ENCODE measurements around the gene RAB8A. TPM values are rescaled to one million over a fixed set of nuclear protein-coding genes. Genes with fewer than 3 reads are reported as not detected.
A peak's percentile ranks its signal among the peaks of the same experiment; 100 is the strongest.

RAB8A gene
- total RNA-seq, 6 donors from 2014 or later, result 29.3 to 117 (median 60.6) TPM

- Histone ChIP-seq H3K27me3 (no peaks in the 10 kb centered on the region), H3K9me3 (no peaks in the 10 kb centered on the region), H3K27ac (no peak overlapping the region), H3K4me3 (no peak overlapping the region), H3K4me1 (no peaks in the 10 kb centered on the region), H3K36me3 (peaks cover 48 to 80% (median 70%) of the 10 kb centered on the region in 4 donors)
- ATAC-seq (ENCODE audit: low FRiP score in 2 of 2), result no peak
- TF ChIP-seq POLR2A (IDR thresholded peaks at IDR 0.05), result no peak
- TF ChIP-seq CTCF (IDR thresholded peaks at IDR 0.05), result no peak
- TF ChIP-seq EP300 (IDR thresholded peaks at IDR 0.05), result no peak
- no peak for TF ChIP-seq POLR2AphosphoS5 (IDR thresholded peaks at IDR 0.05)
- 95 to 97% methylated on average over 3 of the region's 3 CpGs for WGBS, 2 donors
- no peak for DNase-seq
These were observed 20.0 kb downstream of the RAB8A start for GRCh38 chr19:16131648-16132047.

GRCh38 chr19:16133818-16134217 is 22.1 kb downstream of the RAB8A start:
- peak in 1 of 2 donors; percentile 18 for ATAC-seq (ENCODE audit: low FRiP score in 2 of 2)
- TF ChIP-seq EP300 (IDR thresholded peaks at IDR 0.05) (no peak), POLR2A (IDR thresholded peaks at IDR 0.05) (no peak), POLR2AphosphoS5 (IDR thresholded peaks at IDR 0.05) (no peak), CTCF (IDR thresholded peaks at IDR 0.05) (no peak)
- H3K36me3 ChIP-seq, result peaks cover 31 to 58% (median 49%) of the 10 kb centered on the region in 4 donors

GRCh38 chr19:16134510-16134909 is 22.8 kb downstream of the RAB8A start:
- no peak overlapping the region for H3K27ac ChIP-seq
- 68 to 92% methylated on average over 7 of the region's 7 CpGs for WGBS, 2 donors
- TF ChIP-seq POLR2AphosphoS5 (IDR thresholded peaks at IDR 0.05), result no peak
- TF ChIP-seq POLR2A (IDR thresholded peaks at IDR 0.05), result no peak
- no peak for TF ChIP-seq CTCF (IDR thresholded peaks at IDR 0.05)
- TF ChIP-seq EP300 (IDR thresholded peaks at IDR 0.05), result no peak
- no peak overlapping the region for H3K4me3 ChIP-seq
- no peaks in the 10 kb centered on the region for H3K9me3 ChIP-seq
- no peak for ATAC-seq (ENCODE audit: low FRiP score in 2 of 2)
- no peaks in the 10 kb centered on the region for H3K27me3 ChIP-seq
- no peak for DNase-seq
- H3K36me3 ChIP-seq, result peaks cover 26 to 51% (median 42%) of the 10 kb centered on the region in 4 donors
- H3K4me1 ChIP-seq, result peaks cover 0 to 2% (median 0%) of the 10 kb centered on the region in 4 donors

More at GRCh38 chr19:16133818-16134217, 22.1 kb downstream of the RAB8A start:
- 96 to 98% methylated on average over 4 of the region's 4 CpGs for WGBS, 2 donors
- Histone ChIP-seq H3K4me1 (no peaks in the 10 kb centered on the region), H3K9me3 (no peaks in the 10 kb centered on the region), H3K4me3 (no peak overlapping the region), H3K27me3 (no peaks in the 10 kb centered on the region), H3K27ac (no peak overlapping the region)
- DNase-seq, result no peak

- WGBS, 2 donors, result 75 to 87% methylated on average over 4 of the region's 4 CpGs
- TF ChIP-seq POLR2AphosphoS5 (IDR thresholded peaks at IDR 0.05), result no peak
- TF ChIP-seq CTCF (IDR thresholded peaks at IDR 0.05), result no peak
- no peak for TF ChIP-seq POLR2A (IDR thresholded peaks at IDR 0.05)
- no peak for TF ChIP-seq EP300 (IDR thresholded peaks at IDR 0.05)
- H3K36me3 ChIP-seq, result peaks cover 17 to 41% (median 31%) of the 10 kb centered on the region in 4 donors
- no peak for DNase-seq
- no peaks in the 10 kb centered on the region for H3K27me3 ChIP-seq
- no peak overlapping the region for H3K4me3 ChIP-seq
- no peak overlapping the region for H3K27ac ChIP-seq
- no peaks in the 10 kb centered on the region for H3K9me3 ChIP-seq
- peaks cover 0 to 8% (median 0%) of the 10 kb centered on the region in 4 donors for H3K4me1 ChIP-seq
- no peak for ATAC-seq (ENCODE audit: low FRiP score in 2 of 2)
These were observed 23.9 kb downstream of the RAB8A start for GRCh38 chr19:16135430-16136127.

Measured in upper lobe of left lung (tissue), 6 donors.